Loucy (cell line): ENCODE results near the gene ZDHHC13.

Source experiments
- H2AFZ ChIP-seq: fragments of 200-600 bp; sonication (generic); 2 replicates; pipeline ENCODE4 v1.6.0; 2016; ENCODE audit warnings: antibody characterized with exemption, mild to moderate bottlenecking, low read length, moderate library complexity
- H3F3A ChIP-seq: fragments of 200-600 bp; 2 replicates; pipeline ENCODE4 v1.6.0; 2016; ENCODE audit warnings: antibody characterized with exemption, low read depth, mild to moderate bottlenecking
- H3K27me3 ChIP-seq: fragments of 200-600 bp; sonication (generic); 2 replicates; pipeline ENCODE4 v1.6.1; 2014; ENCODE audit warnings: low read length, mild to moderate bottlenecking; ENCODE audit not compliant: insufficient read depth, poor library complexity, severe bottlenecking
- H3K36me3 ChIP-seq: fragments of 200-600 bp; sonication (generic); 2 replicates; pipeline ENCODE4 v1.6.1; 2016; ENCODE audit warnings: low read length; ENCODE audit not compliant: insufficient read depth
- H3K4me1 ChIP-seq: fragments of 200-600 bp; sonication (generic); 2 replicates; pipeline ENCODE4 v1.5.1; 2014; ENCODE audit warnings: low read length, mild to moderate bottlenecking; ENCODE audit not compliant: insufficient read depth, poor library complexity, severe bottlenecking
- H3K4me2 ChIP-seq: fragments of 200-600 bp; sonication (generic); 2 replicates; pipeline ENCODE4 v1.6.0; 2014; ENCODE audit warnings: antibody characterized with exemption, low read length, low read depth, mild to moderate bottlenecking; ENCODE audit not compliant: poor library complexity, severe bottlenecking
- H3K4me3 ChIP-seq: fragments of 200-600 bp; sonication (generic); 2 replicates; pipeline ENCODE4 v1.5.1; 2014; ENCODE audit warnings: low read length, mild to moderate bottlenecking, mixed read lengths; ENCODE audit not compliant: poor library complexity, severe bottlenecking
- H3K79me2 ChIP-seq: fragments of 200-600 bp; sonication (generic); 2 replicates; pipeline ENCODE4 v1.6.1; 2014; ENCODE audit warnings: low read length; ENCODE audit not compliant: insufficient read depth
- H3K9ac ChIP-seq: fragments of 200-600 bp; sonication (generic); 2 replicates; pipeline ENCODE4 v1.6.0; 2014; ENCODE audit warnings: mild to moderate bottlenecking, low read depth, low read length, moderate library complexity; ENCODE audit not compliant: poor library complexity, severe bottlenecking
- H3K9me2 ChIP-seq: fragments of 200-600 bp; sonication (generic); replicated peaks from 2 replicates; pipeline ENCODE4 v1.6.1; 2016; ENCODE audit warnings: low read depth, low read length, mixed read lengths
- H3K9me3 ChIP-seq: fragments of 200-600 bp; sonication (generic); 2 replicates; pipeline ENCODE4 v1.6.1; 2014; ENCODE audit warnings: mild to moderate bottlenecking, antibody characterized with exemption, low read length, low read depth; ENCODE audit not compliant: insufficient read depth
- H4K20me1 ChIP-seq: fragments of 200-600 bp; sonication (generic); 2 replicates; pipeline ENCODE4 v1.6.0; 2014; ENCODE audit warnings: antibody characterized with exemption, low read length, mild to moderate bottlenecking; ENCODE audit not compliant: insufficient read depth, poor library complexity, severe bottlenecking
- CTCF ChIP-seq: fragments of 200-600 bp; sonication (generic); conservative IDR thresholded peaks from 2 replicates; pipeline ENCODE4 v1.5.1; 2014; ENCODE audit warnings: mild to moderate bottlenecking, antibody characterized with exemption, low read length
- EZH2phosphoT487 ChIP-seq: fragments of 200-600 bp; IDR thresholded peaks from 2 replicates; pipeline ENCODE4 v1.6.1; 2018; ENCODE audit warnings: antibody characterized with exemption, mild to moderate bottlenecking, moderate library complexity, borderline replicate concordance

The ZDHHC13 gene

GRCh38 chr11:19145319-19145718 lies 28.4 kb downstream of the ZDHHC13 start:
- Histone ChIP-seq H3K9me3 (no peaks in the 10 kb centered on the region), H3K4me1 (no peaks in the 10 kb centered on the region), H3K4me2 (no peak overlapping the region), H3K79me2 (no peaks in the 10 kb centered on the region), H2AFZ (no peak overlapping the region), H3K4me3 (no peak overlapping the region), H3K36me3 (peaks cover 16% of the 10 kb centered on the region; the same call in 1 of the 2 replicates), H3F3A (0 out of 2 replicates have a peak, but pooled peaks cover 2% of the 10 kb centered on the region), H3K9ac (no peak overlapping the region), H4K20me1 (no peaks in the 10 kb centered on the region), H3K27me3 (no peaks in the 10 kb centered on the region), H3K9me2 (no peaks in the 10 kb centered on the region)
- TF ChIP-seq CTCF = no peak
- TF ChIP-seq EZH2phosphoT487 = no peak

- Histone ChIP-seq H3K4me3 (no peak overlapping the region), H3F3A (no peaks in the 10 kb centered on the region), H3K9ac (no peak overlapping the region), H3K27me3 (no peaks in the 10 kb centered on the region), H3K9me2 (no peaks in the 10 kb centered on the region), H4K20me1 (no peaks in the 10 kb centered on the region), H2AFZ (no peak overlapping the region), H3K36me3 (peaks cover 57% of the 10 kb centered on the region), H3K4me1 (peaks cover 14% of the 10 kb centered on the region), H3K79me2 (no peaks in the 10 kb centered on the region), H3K4me2 (no peak overlapping the region), H3K9me3 (no peaks in the 10 kb centered on the region)
- no peak for TF ChIP-seq CTCF
- no peak for TF ChIP-seq EZH2phosphoT487
These were observed 39.9 kb downstream of the ZDHHC13 start for GRCh38 chr11:19156892-19157291.

- Histone ChIP-seq H4K20me1 (no peaks in the 10 kb centered on the region), H3K9ac (no peak overlapping the region), H3K27me3 (no peaks in the 10 kb centered on the region), H3F3A (no peaks in the 10 kb centered on the region), H2AFZ (no peak overlapping the region), H3K4me2 (no peak overlapping the region), H3K4me1 (peaks cover 26% of the 10 kb centered on the region), H3K36me3 (peaks cover 51% of the 10 kb centered on the region), H3K79me2 (no peaks in the 10 kb centered on the region), H3K9me2 (no peaks in the 10 kb centered on the region), H3K9me3 (no peaks in the 10 kb centered on the region), H3K4me3 (no peak overlapping the region)
- no peak for TF ChIP-seq EZH2phosphoT487
- peak; percentile 62 for TF ChIP-seq CTCF
These were observed 43.9 kb downstream of the ZDHHC13 start for GRCh38 chr11:19160847-19161246.
